ENCODE data around the gene CSTPP1.

DNA sequence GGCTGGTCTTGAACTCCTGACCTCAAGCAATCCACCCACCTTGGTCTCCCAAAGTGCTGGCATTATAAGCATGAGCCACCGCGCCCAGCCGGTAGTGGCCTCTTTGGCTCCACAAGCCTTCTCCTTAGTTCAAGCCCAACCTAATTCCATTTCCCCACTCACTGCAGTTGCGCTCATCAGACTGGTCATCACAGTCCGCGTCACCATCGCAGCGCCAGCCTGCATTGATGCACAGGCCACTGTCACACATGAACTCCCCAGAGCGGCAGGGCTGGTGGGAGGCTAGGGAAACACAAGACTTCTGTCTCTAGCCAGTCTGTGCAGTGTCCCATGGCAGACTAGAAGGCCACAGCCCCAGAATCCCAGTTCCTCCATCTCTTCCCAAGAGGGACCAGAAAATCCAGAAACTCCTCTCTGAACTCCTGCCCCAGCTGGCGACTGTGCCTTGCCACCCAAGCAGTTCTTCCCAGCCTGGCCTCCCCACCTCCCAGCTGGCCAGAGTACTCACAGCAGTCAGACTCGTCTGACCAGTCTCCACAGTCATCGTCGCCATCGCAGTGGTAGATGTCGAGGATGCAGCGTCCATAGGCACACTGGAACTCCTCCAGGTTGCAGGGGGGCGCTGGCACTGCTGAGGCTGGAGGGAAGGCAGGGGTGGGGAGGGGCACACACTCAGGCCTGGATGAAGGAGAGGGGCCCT, 38.0 kb upstream of the CSTPP1 start:
- TF ChIP-seq EZH2 (IDR thresholded peaks at IDR 0.05; ENCODE audit: borderline replicate concordance, low read length): no peak
- TF ChIP-seq, protein P1, sequence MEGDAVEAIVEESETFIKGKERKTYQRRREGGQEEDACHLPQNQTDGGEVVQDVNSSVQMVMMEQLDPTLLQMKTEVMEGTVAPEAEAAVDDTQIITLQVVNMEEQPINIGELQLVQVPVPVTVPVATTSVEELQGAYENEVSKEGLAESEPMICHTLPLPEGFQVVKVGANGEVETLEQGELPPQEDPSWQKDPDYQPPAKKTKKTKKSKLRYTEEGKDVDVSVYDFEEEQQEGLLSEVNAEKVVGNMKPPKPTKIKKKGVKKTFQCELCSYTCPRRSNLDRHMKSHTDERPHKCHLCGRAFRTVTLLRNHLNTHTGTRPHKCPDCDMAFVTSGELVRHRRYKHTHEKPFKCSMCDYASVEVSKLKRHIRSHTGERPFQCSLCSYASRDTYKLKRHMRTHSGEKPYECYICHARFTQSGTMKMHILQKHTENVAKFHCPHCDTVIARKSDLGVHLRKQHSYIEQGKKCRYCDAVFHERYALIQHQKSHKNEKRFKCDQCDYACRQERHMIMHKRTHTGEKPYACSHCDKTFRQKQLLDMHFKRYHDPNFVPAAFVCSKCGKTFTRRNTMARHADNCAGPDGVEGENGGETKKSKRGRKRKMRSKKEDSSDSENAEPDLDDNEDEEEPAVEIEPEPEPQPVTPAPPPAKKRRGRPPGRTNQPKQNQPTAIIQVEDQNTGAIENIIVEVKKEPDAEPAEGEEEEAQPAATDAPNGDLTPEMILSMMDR (IDR thresholded peaks at IDR 0.05; ENCODE audit: low read length): no peak

All from OCI-LY1 (cell line).